CD4-positive, alpha-beta T cell treated with Interleukin-15 for 1 hour (primary cell): ENCODE measurements around the gene ZNF749.
"Not testable (repeated sequence)": the region's sequence is repeated elsewhere in the genome, so short reads cannot be mapped to it uniquely, and the experiment has no call there.

Experiments used
- DNase-seq: peaks from one replicate; pipeline ENCODE4 v3.0.0-alpha.2; 2020

Gene ZNF749

DNA sequence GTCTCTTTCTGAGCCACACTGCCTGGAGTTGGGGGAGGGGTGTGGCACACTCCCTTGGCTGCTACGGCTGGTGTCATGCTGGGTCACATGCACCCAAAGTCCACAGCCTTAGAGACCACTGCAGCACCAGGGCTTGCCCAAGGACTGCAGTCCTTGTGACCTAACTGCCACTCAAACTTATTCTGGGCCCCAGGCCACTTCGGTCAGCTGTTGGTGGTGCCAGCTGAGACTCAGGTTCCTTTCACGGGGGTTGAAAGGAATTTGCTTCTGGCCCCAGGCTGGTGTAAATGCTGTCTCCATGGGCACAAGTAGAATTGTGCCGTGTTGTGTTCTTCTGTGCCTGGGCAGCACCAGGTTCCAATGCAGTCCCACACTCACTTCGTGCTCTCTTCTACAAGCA is 31.4 kb downstream of the ZNF749 start:
- no peak for DNase-seq

- DNase-seq: no peak
These were observed 38.5 kb downstream of the ZNF749 start for GRCh38 chr19:57473646-57474045.

GRCh38 chr19:57477191-57478008 is 42.3 kb downstream of the ZNF749 start, which contains the start of gene ZNF772:
Gene ZNF772, minus strand, starts transcription at chr19:57477566. Its CDS starts 257 bp downstream, at chr19:57477309.
- DNase-seq: peak; percentile 93

- DNase-seq: peak; percentile 93
These were observed 52.6 kb downstream of the ZNF749 start, which contains the start of gene ZNF419 for GRCh38 chr19:57487477-57488298. Gene ZNF419, plus strand, starts transcription at chr19:57487750. Its CDS starts 201 bp downstream, at chr19:57487951.

- not testable (repeated sequence) for DNase-seq
These were observed 53.1 kb downstream of the ZNF749 start for GRCh38 chr19:57488299-57488644.
